Heart left ventricle (tissue), 16 donors: Measurements from ENCODE around the gene FNDC10. TPM values are rescaled to one million over a fixed set of nuclear protein-coding genes. Genes with fewer than 3 reads are reported as not detected.

ENCODE experiments used
- ATAC-seq, 4 donors: fragments of 200-7000 bp; cut with Tn5 transposase; one replicate each; pipeline ENCODE4 v1.9.1; 2020 to 2022; ENCODE audit warnings: moderate library complexity in 4 of 4, mild to moderate bottlenecking in 3 of 4, moderate number of reproducible peaks in 1 of 4
- DNase-seq, 5 donors: peaks; one replicate each; pipeline ENCODE4 v3.0.0-alpha.2; 2020
- H3K27ac ChIP-seq, 12 donors: fragments of 200-600 bp; sonication (generic) in 4 of 12; one replicate each; pipeline versions ENCODE4 v1.5.0 to v1.8.0; 2016 to 2022; ENCODE audit warnings: mild to moderate bottlenecking in 2 of 12
- H3K27me3 ChIP-seq, 9 donors: fragments of 200-600 bp; sonication (generic) in 2 of 9; one replicate each; pipeline versions ENCODE4 v1.5.1 to v1.8.0; 2016 to 2022; ENCODE audit warnings: mild to moderate bottlenecking in 3 of 9
- H3K36me3 ChIP-seq, 9 donors: fragments of 200-600 bp; sonication (generic) in 2 of 9; one replicate each; pipeline versions ENCODE4 v1.5.0 to v1.8.0; 2018 to 2022; ENCODE audit warnings: mild to moderate bottlenecking in 2 of 9
- H3K4me1 ChIP-seq, 12 donors: fragments of 200-600 bp; sonication (generic) in 4 of 12; one replicate each; pipeline versions ENCODE4 v1.5.0 to v1.8.0; 2016 to 2022; ENCODE audit warnings: mild to moderate bottlenecking in 3 of 12
- H3K4me3 ChIP-seq, 12 donors: fragments of 200-600 bp; sonication (generic) in 4 of 12; one replicate each; pipeline versions ENCODE4 v1.5.0 to v1.8.0; 2017 to 2022; ENCODE audit warnings: mild to moderate bottlenecking in 9 of 12, moderate library complexity in 4 of 12
- H3K9me3 ChIP-seq, 12 donors: fragments of 200-600 bp; sonication (generic) in 4 of 12; one replicate each; pipeline versions ENCODE4 v1.5.0 to v1.8.0; 2016 to 2022; ENCODE audit warnings: mild to moderate bottlenecking in 1 of 12
- POLR2A ChIP-seq, 2 donors: fragments of 450-650 bp; IDR thresholded peaks; one replicate each; pipeline ENCODE4 v1.6.1; 2017; ENCODE audit warnings: antibody characterized with exemption in 2 of 2, mild to moderate bottlenecking in 2 of 2, moderate library complexity in 2 of 2
- WGBS, 4 donors: extraction: QIAGEN DNeasy Blood & Tissue Kit in 2 of 4; methylation state at CpG; one replicate each; pipeline versions ENCODE4 v1.1.5 to v1.1.7; 2013 to 2018; 5-methylcytosine and 5-hydroxymethylcytosine counted together
- intact Hi-C, 10 donors: fragments of 100-400 bp; cut with DNase I; formaldehyde crosslinking; loops; one replicate each; pipeline versions ENCODE4 v1.11.1 to v1.14.2; 2022
- polyA plus RNA-seq, 2 donors: library from polyadenylated mRNA; stranded (reverse); fragments of 200-250 nt; gene quantifications; one replicate each; pipeline ENCODE4 v1.2.3, GENCODE V29; 2013
- total RNA-seq, 9 donors: library from RNA; depleted of rRNA in 2 of 9; stranded (reverse); fragments of >200 nt in 2 of 9; fragmentation: NEBNext Ultra II Directional in 3 of 9; extraction: Animal tissue kit (Norgen Biotek cat#: 25700) in 3 of 9; gene quantifications; one replicate each; pipeline versions ENCODE4 v1.1.0 to v1.2.4, GENCODE V29; 2016 to 2023
- TF ChIP-seq, protein P1 (sequence below), 12 donors: fragments of 200-600 bp; sonication (generic) in 4 of 12; IDR thresholded peaks; one replicate each; pipeline versions ENCODE4 v1.5.0 to v1.8.0; 2018 to 2022; ENCODE audit warnings: antibody characterized with exemption in 12 of 12, mild to moderate bottlenecking in 5 of 12
- donor health status: ischemic (EF 13 %, LVEDD 7.1; RV severe dilation, severe dysfunction).
- donor health status: healthy with polysubstance abuse.
- donor health status: DM: no; HTN: yes; CAD: no.
- donor health status: DM: no; HTN: no; CAD: no.
- donor health status: ischemic (EF 25% LVEDD 6.9; RV normal size, moderate dysfunction).
- donor health status: ischemic (EF 25% LVEDD 5.7; RV mildly dilated, moderate dysfunction).
- donor health status: healthy.
- donor health status: DM: yes; HTN: yes; CAD: no.
- donor health status: ischemic (EF 35%, LVEDD 5.7; RV mildly dilated, moderate dysfunction).
- donor health status: nonischemic (EF 11% LVEDD 7.7; RV severe dilation, severe dysfunction).
- donor health status: DM: yes; HTN: yes; CAD: no.
- donor health status: PGD.
- donor health status: ischemic (EF 29% LVEDD 5.4; RV normal size, mild dysfunction).
- donor health status: nonischemic (EF 23%, LVEDD 6.1; RV moderate dilation, normal function).

Gene FNDC10
- total and polyA plus RNA-seq, 11 donors, result 1.1 to 6.7 (median 3.6) TPM

DNA sequence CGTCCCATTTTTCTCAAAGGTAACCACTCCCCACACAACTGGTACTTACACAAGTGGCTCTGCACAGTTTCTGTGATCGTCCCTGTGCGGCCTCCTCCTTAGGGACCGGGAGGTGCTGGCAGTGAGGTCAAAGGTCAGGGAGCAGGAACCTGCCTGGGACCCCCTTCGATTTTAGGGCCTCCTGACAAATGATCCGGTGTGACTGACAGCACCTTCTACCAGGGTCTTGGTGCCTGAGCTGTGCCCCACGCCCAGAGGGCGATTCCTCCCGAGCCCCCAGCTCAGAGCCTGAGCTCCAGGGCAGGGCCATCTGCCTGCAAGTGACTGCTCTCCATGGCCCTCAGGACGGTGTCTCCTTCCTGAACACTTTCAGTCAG lies 47.7 kb downstream of the FNDC10 start:
- ATAC-seq (no peak), DNase-seq (no peak)
- TF ChIP-seq, protein P1, sequence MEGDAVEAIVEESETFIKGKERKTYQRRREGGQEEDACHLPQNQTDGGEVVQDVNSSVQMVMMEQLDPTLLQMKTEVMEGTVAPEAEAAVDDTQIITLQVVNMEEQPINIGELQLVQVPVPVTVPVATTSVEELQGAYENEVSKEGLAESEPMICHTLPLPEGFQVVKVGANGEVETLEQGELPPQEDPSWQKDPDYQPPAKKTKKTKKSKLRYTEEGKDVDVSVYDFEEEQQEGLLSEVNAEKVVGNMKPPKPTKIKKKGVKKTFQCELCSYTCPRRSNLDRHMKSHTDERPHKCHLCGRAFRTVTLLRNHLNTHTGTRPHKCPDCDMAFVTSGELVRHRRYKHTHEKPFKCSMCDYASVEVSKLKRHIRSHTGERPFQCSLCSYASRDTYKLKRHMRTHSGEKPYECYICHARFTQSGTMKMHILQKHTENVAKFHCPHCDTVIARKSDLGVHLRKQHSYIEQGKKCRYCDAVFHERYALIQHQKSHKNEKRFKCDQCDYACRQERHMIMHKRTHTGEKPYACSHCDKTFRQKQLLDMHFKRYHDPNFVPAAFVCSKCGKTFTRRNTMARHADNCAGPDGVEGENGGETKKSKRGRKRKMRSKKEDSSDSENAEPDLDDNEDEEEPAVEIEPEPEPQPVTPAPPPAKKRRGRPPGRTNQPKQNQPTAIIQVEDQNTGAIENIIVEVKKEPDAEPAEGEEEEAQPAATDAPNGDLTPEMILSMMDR (IDR thresholded peaks at IDR 0.05), result no peak
- TF ChIP-seq POLR2A (IDR thresholded peaks at IDR 0.05), result no peak
- Histone ChIP-seq H3K4me1 (peaks cover 0 to 24% (median 12%) of the 10 kb centered on the region in 12 donors), H3K9me3 (no peaks in the 10 kb centered on the region), H3K27ac (no peak overlapping the region), H3K27me3 (no peaks in the 10 kb centered on the region), H3K4me3 (no peak overlapping the region), H3K36me3 (peaks cover 0 to 22% (median 0%) of the 10 kb centered on the region in 9 donors)
- WGBS, 4 donors, result 85 to 90% (median 87%) methylated on average over 6 to 10 of the region's 10 CpGs
- intact Hi-C loops, result no loop called here

DNA sequence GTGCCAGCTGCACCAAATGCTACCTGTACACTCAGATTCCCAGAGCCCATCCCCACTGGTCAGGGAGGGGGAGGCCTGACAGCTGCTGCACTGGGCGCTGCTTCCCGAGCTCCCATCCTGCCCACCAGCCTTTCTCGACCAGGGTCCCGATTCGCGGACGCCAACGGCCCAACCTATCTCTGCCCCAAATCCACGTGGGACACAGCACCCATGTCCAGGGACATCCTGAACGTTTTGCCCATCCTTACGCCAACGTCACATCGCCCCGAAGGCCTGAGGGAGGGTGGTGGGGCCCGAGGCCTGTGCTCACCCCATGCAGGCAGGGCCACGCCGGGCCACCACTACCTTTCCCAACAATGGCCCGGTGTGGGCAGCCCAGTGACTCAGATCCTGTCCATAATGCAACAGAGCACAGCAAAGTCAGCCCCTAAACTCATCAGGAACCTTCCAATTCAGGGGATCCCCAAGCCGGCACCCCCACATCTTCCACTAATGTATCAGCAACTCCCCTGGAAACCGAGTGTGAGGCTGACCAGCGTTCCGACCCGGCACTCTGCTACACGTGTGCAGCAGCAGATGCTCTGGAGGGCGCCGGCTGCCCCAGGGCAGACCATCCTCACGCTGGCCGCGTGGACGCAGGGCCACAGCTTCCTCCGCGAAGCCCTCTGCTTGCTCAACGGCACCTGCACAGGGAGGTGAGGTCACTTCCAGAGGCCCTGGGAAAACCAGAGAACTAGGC lies 48.2 kb downstream of the FNDC10 start:
- TF ChIP-seq, protein P1 (IDR thresholded peaks at IDR 0.05), result no peak
- TF ChIP-seq POLR2A (IDR thresholded peaks at IDR 0.05), result no peak
- no peak for ATAC-seq
- Histone ChIP-seq H3K9me3 (no peaks in the 10 kb centered on the region), H3K4me3 (no peak overlapping the region), H3K27ac (no peak overlapping the region), H3K4me1 (peaks cover 0 to 24% (median 12%) of the 10 kb centered on the region in 12 donors), H3K36me3 (peaks cover 0 to 20% (median 0%) of the 10 kb centered on the region in 9 donors), H3K27me3 (no peaks in the 10 kb centered on the region)
- intact Hi-C loops, result no loop called here
- no peak for DNase-seq
- 86 to 93% (median 89%) methylated on average over 19 to 33 of the region's 33 CpGs for WGBS, 4 donors

DNA sequence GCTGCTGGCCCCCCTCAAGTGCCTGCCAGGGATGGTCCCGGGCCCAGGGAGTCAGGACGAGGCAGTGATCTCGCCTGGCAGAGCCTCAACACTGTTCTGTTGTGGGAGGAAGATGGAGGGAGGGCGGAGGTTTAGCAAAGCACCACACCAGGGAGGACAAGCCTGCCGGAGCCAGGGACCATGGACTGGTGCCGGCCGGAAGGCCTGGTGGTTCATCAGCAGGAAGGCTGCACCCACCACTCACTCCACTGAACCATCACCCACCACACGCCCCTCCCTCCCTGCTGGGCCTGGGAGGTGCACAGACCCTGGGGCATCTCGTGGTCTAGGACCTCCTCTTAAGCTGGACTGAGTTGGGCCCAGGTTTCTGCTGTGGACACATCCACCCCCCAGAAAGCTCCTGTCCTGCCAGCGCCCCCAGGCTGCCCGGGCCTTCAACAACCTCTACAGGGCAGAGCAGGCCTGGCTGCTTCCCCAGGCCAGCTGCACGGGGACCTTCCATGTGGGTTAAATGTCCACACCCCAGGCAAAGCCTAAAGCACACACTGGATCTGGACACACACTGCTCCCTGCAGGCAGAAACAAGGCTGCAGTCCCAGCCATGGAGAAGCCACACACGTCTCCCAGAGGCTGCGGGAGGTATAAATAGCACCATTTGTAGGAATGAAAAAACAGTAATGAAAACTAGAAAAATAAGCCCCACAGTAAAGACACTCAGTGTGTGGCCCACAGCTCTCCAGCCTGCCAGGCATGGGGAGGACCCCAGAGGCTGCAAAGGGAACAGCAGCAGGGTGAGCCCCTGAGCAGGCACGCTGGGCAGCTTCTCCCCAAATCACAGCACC lies 49.1 kb downstream of the FNDC10 start:
- intact Hi-C loops, result no loop called here
- no peak for DNase-seq
- Histone ChIP-seq H3K4me1 (peaks cover 0 to 24% (median 12%) of the 10 kb centered on the region in 12 donors), H3K36me3 (peaks cover 0 to 25% (median 0%) of the 10 kb centered on the region in 9 donors), H3K4me3 (no peak overlapping the region), H3K27me3 (no peaks in the 10 kb centered on the region), H3K9me3 (no peaks in the 10 kb centered on the region), H3K27ac (peak overlapping the region in 6 of 12 donors; percentile 8 to 41 (median 22))
- peak; percentile 44 to 77 (median 52) for ATAC-seq
- no peak for TF ChIP-seq POLR2A (IDR thresholded peaks at IDR 0.05)
- TF ChIP-seq, protein P1 (IDR thresholded peaks at IDR 0.05), result peak in 8 of 12 donors; percentile 10 to 58 (median 36)
- 51 to 67% (median 62%) methylated on average over 11 to 15 of the region's 15 CpGs for WGBS, 4 donors

DNA sequence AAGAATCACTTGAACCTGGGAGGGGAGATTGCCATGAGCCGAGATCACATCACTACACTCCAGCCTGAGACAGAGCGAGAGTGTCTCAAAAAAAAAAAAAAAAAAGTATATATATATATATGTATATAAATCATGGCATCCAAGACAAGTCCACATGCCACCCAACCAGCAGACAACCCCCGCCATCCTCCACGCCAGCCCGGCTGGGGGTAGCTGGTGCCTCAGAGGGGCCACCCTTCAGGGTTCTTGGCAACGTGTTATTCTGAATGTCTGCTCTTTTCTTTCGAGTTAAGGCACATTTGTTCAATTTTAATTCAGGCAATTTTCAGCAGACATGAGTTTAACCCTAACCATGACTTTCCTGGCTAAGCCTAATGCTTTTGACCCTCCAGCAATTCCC lies 49.8 kb downstream of the FNDC10 start:
- WGBS, 4 donors, result 82 to 87% (median 84%) methylated on average over 7 of the region's 7 CpGs
- intact Hi-C loops, result no loop called here
- H3K36me3 ChIP-seq, result peaks cover 0 to 20% (median 0%) of the 10 kb centered on the region in 9 donors
- peaks cover 0 to 28% (median 12%) of the 10 kb centered on the region in 12 donors for H3K4me1 ChIP-seq
- TF ChIP-seq, protein P1 (IDR thresholded peaks at IDR 0.05), result no peak
- no peak for TF ChIP-seq POLR2A (IDR thresholded peaks at IDR 0.05)
- no peaks in the 10 kb centered on the region for H3K9me3 ChIP-seq
- peak overlapping the region in 6 of 12 donors; percentile 8 to 41 (median 22) for H3K27ac ChIP-seq
- H3K27me3 ChIP-seq, result no peaks in the 10 kb centered on the region
- H3K4me3 ChIP-seq, result no peak overlapping the region
- DNase-seq (no peak), ATAC-seq (no peak)
